ENCODE data around the gene EMC7.
"Not testable (repeated sequence)": the region's sequence is repeated elsewhere in the genome, so short reads cannot be mapped to it uniquely, and the experiment has no call there.

Gene EMC7

GRCh38 chr15:34101366-34102174 is at the start of gene EMC7, which contains the start of gene PGBD4:
Gene EMC7, minus strand, starts transcription at chr15:34101862. Its CDS starts 23 bp downstream, at chr15:34101839.
Gene PGBD4, plus strand, starts transcription at chr15:34102083. Its CDS starts 449 bp downstream, at chr15:34102532.
- DNase-seq, result peak; percentile 99

- DNase-seq, result no peak
These were observed 45.9 kb upstream of the EMC7 start for GRCh38 chr15:34147371-34148140.

- no peak for DNase-seq
These were observed 31.8 kb upstream of the EMC7 start for GRCh38 chr15:34133511-34133910.

- DNase-seq, result no peak
These were observed 31.2 kb upstream of the EMC7 start for GRCh38 chr15:34132881-34133280.

- DNase-seq, result no peak
These were observed 27.2 kb upstream of the EMC7 start for GRCh38 chr15:34128898-34129297.

GRCh38 chr15:34126522-34126921 is 24.9 kb upstream of the EMC7 start:
- DNase-seq, result no peak

- no peak for DNase-seq
These were observed 24.3 kb upstream of the EMC7 start for GRCh38 chr15:34125945-34126344.

- no peak for DNase-seq
These were observed 23.0 kb upstream of the EMC7 start for GRCh38 chr15:34124651-34125050.

GRCh38 chr15:34122771-34123183 is 21.1 kb upstream of the EMC7 start:
- no peak for DNase-seq

- DNase-seq, result not testable (repeated sequence)
These were observed 20.1 kb upstream of the EMC7 start for GRCh38 chr15:34121786-34122185.

GRCh38 chr15:34120420-34120819 is 18.8 kb upstream of the EMC7 start:
- not testable (repeated sequence) for DNase-seq

GRCh38 chr15:34119291-34119690 is 17.6 kb upstream of the EMC7 start:
- DNase-seq, result no peak

GRCh38 chr15:34116620-34117019 is 15.0 kb upstream of the EMC7 start:
- no peak for DNase-seq

- no peak for DNase-seq
These were observed 13.1 kb upstream of the EMC7 start for GRCh38 chr15:34114739-34115138.

GRCh38 chr15:34114215-34114614 is 12.6 kb upstream of the EMC7 start:
- no peak for DNase-seq

GRCh38 chr15:34111488-34111887 is 9.8 kb upstream of the EMC7 start:
- no peak for DNase-seq

- peak; percentile 41 for DNase-seq
These were observed 8.4 kb upstream of the EMC7 start for GRCh38 chr15:34109797-34110663.

GRCh38 chr15:34107315-34107714 is 5.7 kb upstream of the EMC7 start:
- DNase-seq, result no peak

GRCh38 chr15:34106423-34106822 is 4.8 kb upstream of the EMC7 start:
- DNase-seq, result no peak

GRCh38 chr15:34102175-34102925 is 688 bp upstream of the EMC7 start:
- no peak for DNase-seq

- DNase-seq, result no peak
These were observed 1.7 kb downstream of the EMC7 start for GRCh38 chr15:34099914-34100313.

GRCh38 chr15:34085746-34086145 is 15.9 kb downstream of the EMC7 start:
- DNase-seq, result no peak
